Caco-2 (cell line): ENCODE results near the gene CRYBB2. TPM values are rescaled to one million over a fixed set of nuclear protein-coding genes. Genes with fewer than 3 reads are reported as not detected.

ENCODE experiments used
- BruUV-seq: library from RNA; stranded (reverse); fragments of 400-500 nt; replicated peaks from 2 replicates; lab custom pipeline; 2021; lab: Mats Ljungman, UMichigan
- CTCF ChIA-PET: fragments of 300-600 bp; sonication (Branson Sonifier 250); formaldehyde crosslinking; loops from one replicate; lab custom pipeline; 2022; ENCODE audit warnings: antibody characterized with exemption; lab: Charles Lee
- POLR2A ChIA-PET: fragments of 300-600 bp; sonication (Branson Sonifier 250); formaldehyde crosslinking; loops from one replicate; lab custom pipeline; 2022; ENCODE audit warnings: antibody characterized with exemption; lab: Charles Lee
- DNase-seq, 2 experiments: peaks; one replicate each; pipeline versions ENCODE4 v3.0.0 to v3.0.0-alpha.2; 2020 to 2022
- H3K27me3 ChIP-seq: replicated peaks from 2 replicates; pipeline ENCODE4 v1.6.0; 2011; ENCODE audit warnings: low read length; ENCODE audit not compliant: control insufficient read depth, insufficient read depth
- H3K36me3 ChIP-seq: 2 replicates; pipeline ENCODE4 v1.5.1; 2011; ENCODE audit warnings: low read length; ENCODE audit not compliant: control insufficient read depth, insufficient read depth
- H3K4me1 ChIP-seq: fragments of 250-450 bp; sonication (Bioruptor Pico); 2 replicates; pipeline ENCODE4 v1.5.1; 2020; ENCODE audit warnings: mild to moderate bottlenecking
- H3K4me3 ChIP-seq: 2 replicates; pipeline ENCODE4 v1.5.1; 2011; ENCODE audit warnings: low read depth, mild to moderate bottlenecking, control low read depth, low read length
- H3K9me3 ChIP-seq: fragments of 250-450 bp; sonication (Bioruptor Pico); 2 replicates; pipeline ENCODE4 v1.5.1; 2020; ENCODE audit warnings: mild to moderate bottlenecking, moderate library complexity
- H3K27ac Mint-ChIP-seq: one replicate; pipeline ENCODE4 v1.8.0; 2022; ENCODE audit warnings: mixed read lengths; ENCODE audit not compliant: unreplicated experiment
- H3K27me3 Mint-ChIP-seq: one replicate; pipeline ENCODE4 v1.8.0; 2022; ENCODE audit warnings: mixed read lengths; ENCODE audit not compliant: insufficient read depth, unreplicated experiment
- H3K36me3 Mint-ChIP-seq: one replicate; pipeline ENCODE4 v1.8.0; 2022; ENCODE audit warnings: mild to moderate bottlenecking, mixed read lengths; ENCODE audit not compliant: insufficient read depth, unreplicated experiment
- H3K4me1 Mint-ChIP-seq: one replicate; pipeline ENCODE4 v1.8.0; 2022; ENCODE audit warnings: low read depth, mixed read lengths; ENCODE audit not compliant: unreplicated experiment
- H3K4me3 Mint-ChIP-seq: one replicate; pipeline ENCODE4 v1.8.0; 2022; ENCODE audit warnings: mild to moderate bottlenecking, moderate library complexity, mixed read lengths; ENCODE audit not compliant: unreplicated experiment
- H3K9me3 Mint-ChIP-seq: one replicate; pipeline ENCODE4 v1.8.0; 2022; ENCODE audit warnings: mixed read lengths; ENCODE audit not compliant: unreplicated experiment
- CTCF ChIP-seq, 2 experiments: fragments of 200-600 bp in 1 of 2; IDR thresholded peaks; 1 replicate in 1 of 2; 2 replicates in 1 of 2; pipeline versions ENCODE4 v1.5.1 to v1.8.0; 2011 to 2022; ENCODE audit warnings: antibody characterized with exemption in 1 of 2, control low read depth in 1 of 2, inconsistent platforms in 1 of 2, low read depth in 1 of 2, low read length in 1 of 2, mild to moderate bottlenecking in 1 of 2, moderate library complexity in 1 of 2; ENCODE audit not compliant: insufficient read depth in 1 of 2, severe bottlenecking in 1 of 2, unreplicated experiment in 1 of 2
- intact Hi-C: fragments of 100-400 bp; cut with micrococcal nuclease; formaldehyde crosslinking; loops from one replicate; pipeline ENCODE4 v1.10.0; 2022; ENCODE audit not compliant: unreplicated experiment
- total RNA-seq: library from RNA; stranded (reverse); gene quantifications from 2 replicates; pipeline ENCODE4 v1.2.3, GENCODE V29; 2022

Gene CRYBB2
- total RNA-seq, 1 experiment from 2014 or later, result not detected

DNA sequence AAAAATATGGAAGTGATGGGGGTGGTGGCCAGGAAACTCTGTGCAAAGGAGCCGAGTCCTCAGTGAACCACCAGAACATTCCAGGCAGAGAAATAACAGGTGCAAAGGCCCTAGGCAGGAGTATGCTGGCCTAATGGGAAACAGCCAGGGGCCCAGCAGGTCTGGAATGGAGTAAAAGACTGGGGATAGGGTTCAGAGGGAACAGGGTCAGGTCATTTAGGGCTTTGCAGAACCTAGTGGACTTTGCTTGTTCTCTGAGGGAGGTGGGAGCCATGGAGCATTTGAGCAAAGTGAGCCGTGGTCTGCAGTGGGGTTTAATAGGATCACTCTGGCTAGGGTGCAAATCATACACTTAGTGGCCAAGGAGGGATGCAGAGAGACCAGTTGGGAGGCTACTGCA is 11.1 kb upstream of the CRYBB2 start:
- Mint-ChIP-seq H3K4me1 (no peaks in the 10 kb centered on the region), H3K27ac (no peak overlapping the region), H3K27me3 (no peaks in the 10 kb centered on the region), H3K4me3 (no peak overlapping the region), H3K9me3 (peaks cover 2% of the 10 kb centered on the region), H3K36me3 (peaks cover 4% of the 10 kb centered on the region)
- ChIA-PET POLR2A (no interaction called here), CTCF (no interaction called here)
- no peak for DNase-seq
- no peak for TF ChIP-seq CTCF (IDR thresholded peaks at IDR 0.05; ENCODE audit: insufficient read depth in 1 of 2, low read depth in 1 of 2, low read length in 1 of 2, severe bottlenecking in 1 of 2, unreplicated experiment in 1 of 2)
- H3K27me3 ChIP-seq, result no peaks in the 10 kb centered on the region
- H3K4me1 ChIP-seq, result no peaks in the 10 kb centered on the region
- H3K36me3 ChIP-seq, result no peaks in the 10 kb centered on the region; the same call in 1 of the 2 replicates
- H3K4me3 ChIP-seq, result no peak overlapping the region
- H3K9me3 ChIP-seq, result no peaks in the 10 kb centered on the region; the same call in 1 of the 2 replicates
- intact Hi-C loops, result no loop called here
- no TSS peak for BruUV-seq

- Histone ChIP-seq H3K4me1 (no peaks in the 10 kb centered on the region), H3K27me3 (no peaks in the 10 kb centered on the region), H3K36me3 (no peaks in the 10 kb centered on the region), H3K9me3 (no peaks in the 10 kb centered on the region; the same call in 1 of the 2 replicates), H3K4me3 (no peak overlapping the region)
- no peaks in the 10 kb centered on the region for H3K4me1 Mint-ChIP-seq
- H3K4me3 Mint-ChIP-seq, result no peak overlapping the region
- H3K27ac Mint-ChIP-seq, result no peak overlapping the region
- BruUV-seq, result no TSS peak
- intact Hi-C loops, result no loop called here
- POLR2A ChIA-PET, result no interaction called here
- peaks cover 8% of the 10 kb centered on the region for H3K9me3 Mint-ChIP-seq
- no peak for TF ChIP-seq CTCF (IDR thresholded peaks at IDR 0.05; ENCODE audit: insufficient read depth in 1 of 2, low read depth in 1 of 2, low read length in 1 of 2, severe bottlenecking in 1 of 2, unreplicated experiment in 1 of 2)
- CTCF ChIA-PET, result no interaction called here
- no peaks in the 10 kb centered on the region for H3K27me3 Mint-ChIP-seq
- peaks cover 4% of the 10 kb centered on the region for H3K36me3 Mint-ChIP-seq
- DNase-seq, result no peak
These were observed 10.5 kb upstream of the CRYBB2 start for GRCh38 chr22:25208743-25209505.

- CTCF ChIA-PET, result no interaction called here
- BruUV-seq, result no TSS peak
- H3K27me3 ChIP-seq, result no peaks in the 10 kb centered on the region
- Mint-ChIP-seq H3K4me3 (no peak overlapping the region), H3K36me3 (no peaks in the 10 kb centered on the region), H3K27ac (no peak overlapping the region), H3K9me3 (peaks cover 18% of the 10 kb centered on the region), H3K27me3 (no peaks in the 10 kb centered on the region), H3K4me1 (no peaks in the 10 kb centered on the region)
- no peak for TF ChIP-seq CTCF (IDR thresholded peaks at IDR 0.05; ENCODE audit: insufficient read depth in 1 of 2, low read depth in 1 of 2, low read length in 1 of 2, severe bottlenecking in 1 of 2, unreplicated experiment in 1 of 2)
- H3K9me3 ChIP-seq, result no peaks in the 10 kb centered on the region; the same call in none of the 2 replicates
- no peaks in the 10 kb centered on the region for H3K4me1 ChIP-seq
- no peaks in the 10 kb centered on the region for H3K36me3 ChIP-seq
- intact Hi-C loops, result no loop called here
- no peak for DNase-seq
- H3K4me3 ChIP-seq, result no peak overlapping the region
- POLR2A ChIA-PET, result no interaction called here
These were observed 8.6 kb upstream of the CRYBB2 start for GRCh38 chr22:25210793-25211192.
